ENCODE data around the gene IFIT3. TPM values are rescaled to one million over a fixed set of nuclear protein-coding genes. Genes with fewer than 3 reads are reported as not detected.

IFIT3 gene
- total and polyA plus RNA-seq, 2 of the 8 experiments (the other 6 are each of a cell fraction or from before 2014, with no cell fraction given), result 0.12 to 0.84 TPM

DNA sequence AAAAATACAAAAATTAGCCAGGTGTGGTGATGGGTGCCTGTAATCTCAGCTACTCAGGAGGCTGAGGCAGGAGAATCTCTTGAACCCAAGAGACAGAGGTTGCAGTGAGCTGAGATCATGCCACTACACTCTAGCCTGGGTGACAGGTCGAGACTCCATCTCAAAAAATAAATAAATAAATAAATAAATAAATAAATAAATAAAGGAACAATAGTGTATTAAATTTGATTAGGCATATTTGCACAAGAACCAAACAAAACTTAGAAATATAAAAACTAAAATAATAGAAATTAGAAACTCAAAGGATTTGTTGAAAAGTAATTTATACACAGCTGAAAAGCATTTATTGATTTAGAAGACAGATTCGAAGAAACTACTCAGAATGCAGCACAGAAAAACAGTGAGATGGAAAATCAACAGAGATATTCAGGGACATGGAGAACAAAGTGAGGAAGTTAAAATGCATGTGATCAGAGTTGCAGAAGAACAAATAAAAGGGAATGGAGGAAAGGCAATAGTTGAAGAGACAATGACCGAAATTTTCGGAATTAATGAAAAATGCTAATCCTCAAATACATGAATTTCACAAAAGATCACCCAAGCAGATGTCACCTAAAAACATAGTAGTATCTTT is 17.7 kb downstream of the IFIT3 start (continued):
- TF ChIP-seq PHF8 (conservative IDR thresholded peaks at IDR 0.05; ENCODE audit: low read depth, low read length) (no peak), SP4 (IDR thresholded peaks at IDR 0.05; ENCODE audit: low read length) (no peak)
